ENCODE data around the gene BRINP2.

BRINP2 gene

GRCh38 chr1:177164380-177165068 lies 6.2 kb upstream of the BRINP2 start, which contains the start of gene ASTN1:
ASTN1 (minus strand) TSS chr1:177164712; CDS start chr1:177164676, 36 bp downstream.
- DNase-seq (ENCODE audit: low spot score) = no peak

- no peak for DNase-seq (ENCODE audit: low spot score)
Measured at GRCh38 chr1:177165069-177165439, 5.7 kb upstream of the BRINP2 start.

GRCh38 chr1:177171536-177172123 lies 872 bp downstream of the BRINP2 start:
- DNase-seq (ENCODE audit: low spot score) = no peak

GRCh38 chr1:177172272-177172671 lies 1.5 kb downstream of the BRINP2 start:
- DNase-seq (ENCODE audit: low spot score) = no peak

GRCh38 chr1:177172866-177173265 lies 2.1 kb downstream of the BRINP2 start:
- DNase-seq (ENCODE audit: low spot score) = no peak

GRCh38 chr1:177173976-177174375 lies 3.2 kb downstream of the BRINP2 start:
- DNase-seq (ENCODE audit: low spot score) = no peak

- DNase-seq (ENCODE audit: low spot score) = no peak
Measured at GRCh38 chr1:177174921-177175634, 4.3 kb downstream of the BRINP2 start.

- no peak for DNase-seq (ENCODE audit: low spot score)
Measured at GRCh38 chr1:177181280-177181630, 10.5 kb downstream of the BRINP2 start.

- peak; percentile 3 for DNase-seq (ENCODE audit: low spot score)
Measured at GRCh38 chr1:177181631-177182291, 11.0 kb downstream of the BRINP2 start.

- no peak for DNase-seq (ENCODE audit: low spot score)
Measured at GRCh38 chr1:177183836-177184235, 13.1 kb downstream of the BRINP2 start.

- DNase-seq (ENCODE audit: low spot score) = no peak
Measured at GRCh38 chr1:177185209-177185608, 14.5 kb downstream of the BRINP2 start.

GRCh38 chr1:177186639-177187038 lies 15.9 kb downstream of the BRINP2 start:
- DNase-seq (ENCODE audit: low spot score) = no peak

- no peak for DNase-seq (ENCODE audit: low spot score)
Measured at GRCh38 chr1:177190308-177190970, 19.7 kb downstream of the BRINP2 start.

- DNase-seq (ENCODE audit: low spot score) = no peak
Measured at GRCh38 chr1:177198243-177198642, 27.5 kb downstream of the BRINP2 start.

- DNase-seq (ENCODE audit: low spot score) = no peak
Measured at GRCh38 chr1:177200290-177200689, 29.5 kb downstream of the BRINP2 start.

GRCh38 chr1:177206831-177207355 lies 36.1 kb downstream of the BRINP2 start:
- no peak for DNase-seq (ENCODE audit: low spot score)

GRCh38 chr1:177208920-177209319 lies 38.2 kb downstream of the BRINP2 start:
- no peak for DNase-seq (ENCODE audit: low spot score)

GRCh38 chr1:177209357-177209756 lies 38.6 kb downstream of the BRINP2 start:
- DNase-seq (ENCODE audit: low spot score) = no peak

- no peak for DNase-seq (ENCODE audit: low spot score)
Measured at GRCh38 chr1:177210071-177210470, 39.3 kb downstream of the BRINP2 start.

GRCh38 chr1:177211231-177211630 lies 40.5 kb downstream of the BRINP2 start:
- no peak for DNase-seq (ENCODE audit: low spot score)

GRCh38 chr1:177216587-177217202 lies 45.9 kb downstream of the BRINP2 start:
- no peak for DNase-seq (ENCODE audit: low spot score)

Data from hematopoietic multipotent progenitor cell treated with erythropoietin and hydrocortisone succinate and interleukin-3 and kit ligand, for 15 days (in vitro differentiated cells).